ENCODE data around the gene WWOX. TPM values are rescaled to one million over a fixed set of nuclear protein-coding genes. Genes with fewer than 3 reads are reported as not detected.

WWOX gene
- total and polyA plus RNA-seq, 2 of the 8 experiments (the other 6 are each of a cell fraction or from before 2014, with no cell fraction given), result 5.4 to 16.7 TPM

DNA sequence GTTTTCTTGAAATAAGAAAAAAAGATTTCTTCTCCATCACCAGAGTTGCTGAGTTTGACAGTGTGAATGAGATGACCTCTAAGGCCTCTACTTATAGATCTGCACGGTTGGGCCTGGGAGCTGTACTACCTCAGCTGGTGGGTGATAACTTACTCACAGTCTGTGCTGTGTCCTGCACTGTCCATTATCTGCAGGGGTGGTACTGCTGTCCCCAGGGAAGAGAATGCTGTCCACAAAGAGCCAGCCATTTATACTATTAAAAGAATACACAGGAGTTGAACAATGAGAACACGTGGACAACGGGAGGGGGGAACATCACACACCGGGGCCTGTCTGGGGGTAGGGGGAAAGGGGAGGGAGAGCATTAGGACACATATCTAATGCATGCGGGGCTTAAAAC is 655.3 kb downstream of the WWOX start:
- Histone ChIP-seq H2BK20ac (ENCODE audit: low read length) (no peak overlapping the region), H4K8ac (ENCODE audit: extremely low read depth, insufficient read depth, low read length) (no peak overlapping the region), H3K27ac (ENCODE audit: low read depth, low read length) (no peak overlapping the region), H3K36me3 (ENCODE audit: control insufficient read depth in 2 of 4, insufficient read depth in 4 of 4, low read length in 3 of 4) (no peaks in the 10 kb centered on the region), H2BK120ac (replicated peaks; ENCODE audit: low read depth, low read length) (no peak overlapping the region), H4K20me1 (replicated peaks in 1 of 2; ENCODE audit: control insufficient read depth in 1 of 2, insufficient read depth in 2 of 2, low read length in 2 of 2) (no peaks in the 10 kb centered on the region), H3K56ac (replicated peaks; ENCODE audit: insufficient read length, low read depth, low read length) (no peak overlapping the region), H3K23ac (ENCODE audit: insufficient read length) (no peak overlapping the region), H2AFZ (ENCODE audit: low read length) (no peak overlapping the region), H2BK12ac (ENCODE audit: low read depth, low read length) (no peak overlapping the region), H4K91ac (replicated peaks; ENCODE audit: insufficient read length, low read length) (no peak overlapping the region), H3K4me1 (replicated peaks in 1 of 4; ENCODE audit: control insufficient read depth in 3 of 4, insufficient read depth in 4 of 4, low read length in 3 of 4) (no peaks in the 10 kb centered on the region), H3K79me1 (ENCODE audit: low read depth, low read length) (no peaks in the 10 kb centered on the region), H3K4me3 (ENCODE audit: extremely low read depth in 1 of 4, insufficient read depth in 2 of 4, low read depth in 3 of 4, low read length in 4 of 4) (no peak overlapping the region), H4K5ac (ENCODE audit: insufficient read length, low read depth, low read length) (no peak overlapping the region), H2BK5ac (ENCODE audit: low read depth, low read length) (no peak overlapping the region), H3K18ac (ENCODE audit: extremely low read depth, low read length) (no peak overlapping the region), H3K9me3 (ENCODE audit: insufficient read depth in 2 of 2, low read depth in 1 of 2, low read length in 1 of 2) (no peaks in the 10 kb centered on the region; a peak in 1 of 4 replicates), H2BK15ac (ENCODE audit: low read length) (no peak overlapping the region), H3K79me2 (ENCODE audit: control insufficient read depth in 1 of 2, insufficient read depth in 2 of 2, low read length in 2 of 2) (no peaks in the 10 kb centered on the region), H3K4me2 (ENCODE audit: insufficient read depth in 1 of 2, low read depth in 2 of 2, low read length in 2 of 2) (no peak overlapping the region), H2AK5ac (ENCODE audit: low read depth, low read length) (no peak overlapping the region), H3K23me2 (ENCODE audit: low read depth, low read length) (no peaks in the 10 kb centered on the region), H3K4ac (replicated peaks; ENCODE audit: insufficient read length, low read depth, low read length) (no peak overlapping the region), H3K27me3 (replicated peaks in 1 of 4; ENCODE audit: control insufficient read depth in 3 of 4, extremely low read depth in 1 of 4, insufficient read depth in 3 of 4, low read length in 3 of 4) (no peaks in the 10 kb centered on the region), H3K9ac (replicated peaks in 1 of 4; ENCODE audit: extremely low read depth in 1 of 4, low read depth in 3 of 4, low read length in 3 of 4) (no peak overlapping the region), H3K14ac (ENCODE audit: insufficient read length) (no peak overlapping the region)
- CTCF ChIA-PET (ENCODE audit: partially characterized antibody), result no interaction called here
- FAIRE-seq, result no peak
- DNase-seq (ENCODE audit: low read depth in 1 of 2, low spot score in 2 of 2), result no peak
- POLR2A ChIA-PET (ENCODE audit: partially characterized antibody), result no interaction called here
- 93% methylated on average over 1 of the region's 5 CpGs; no CpG with 5 or more reads in 1 of the 2 experiments for WGBS, 2 experiments (ENCODE audit: extremely low coverage in 1 of 2, insufficient coverage in 1 of 2, insufficient read length in 1 of 2, insufficient replicate concordance in 2 of 2, low coverage in 1 of 2, low lambda C conversion rate in 2 of 2, missing lambda C conversion rate in 1 of 2)
- TF ChIP-seq KDM1A (IDR thresholded peaks at IDR 0.05; ENCODE audit: borderline replicate concordance, low read length), result no peak
- TF ChIP-seq SRF (IDR thresholded peaks at IDR 0.05; ENCODE audit: low read depth, low read length), result no peak
- no peak for TF ChIP-seq POLR2A (IDR thresholded peaks at IDR 0.05; ENCODE audit: control extremely low read depth in 1 of 2, low read depth in 2 of 2, low read length in 2 of 2)
- no peak for TF ChIP-seq SAP30 (IDR thresholded peaks at IDR 0.05; ENCODE audit: insufficient read depth, insufficient replicate concordance, low read length)
- no peak for TF ChIP-seq CTBP2 (IDR thresholded peaks at IDR 0.05; ENCODE audit: borderline replicate concordance, insufficient read depth, insufficient read length, low read length)
- TF ChIP-seq BRCA1 (IDR thresholded peaks at IDR 0.05; ENCODE audit: low read depth, low read length), result no peak
- TF ChIP-seq CBX8 (IDR thresholded peaks at IDR 0.05; ENCODE audit: borderline replicate concordance, low read depth, low read length), result no peak
- no peak for TF ChIP-seq CTCF (IDR thresholded peaks at IDR 0.05; ENCODE audit: control extremely low read depth in 1 of 3, insufficient read depth in 1 of 3, low read depth in 1 of 3, low read length in 3 of 3)
- TF ChIP-seq RFX5 (IDR thresholded peaks at IDR 0.05; ENCODE audit: borderline replicate concordance, low read depth, low read length), result no peak
- TF ChIP-seq ZNF274 (IDR thresholded peaks at IDR 0.05; ENCODE audit: borderline replicate concordance, extremely low read depth, low read length), result no peak
- TF ChIP-seq BCL11A (IDR thresholded peaks at IDR 0.05; ENCODE audit: low read depth in 2 of 2, low read length in 2 of 2), result no peak
- TF ChIP-seq CREB1 (IDR thresholded peaks at IDR 0.05), result no peak

Data from H1 (cell line).